ENCODE data around the gene ATG7. TPM values are rescaled to one million over a fixed set of nuclear protein-coding genes. Genes with fewer than 3 reads are reported as not detected.

Gene ATG7
- total RNA-seq, 1 experiment from 2014 or later: 29.3 TPM

DNA sequence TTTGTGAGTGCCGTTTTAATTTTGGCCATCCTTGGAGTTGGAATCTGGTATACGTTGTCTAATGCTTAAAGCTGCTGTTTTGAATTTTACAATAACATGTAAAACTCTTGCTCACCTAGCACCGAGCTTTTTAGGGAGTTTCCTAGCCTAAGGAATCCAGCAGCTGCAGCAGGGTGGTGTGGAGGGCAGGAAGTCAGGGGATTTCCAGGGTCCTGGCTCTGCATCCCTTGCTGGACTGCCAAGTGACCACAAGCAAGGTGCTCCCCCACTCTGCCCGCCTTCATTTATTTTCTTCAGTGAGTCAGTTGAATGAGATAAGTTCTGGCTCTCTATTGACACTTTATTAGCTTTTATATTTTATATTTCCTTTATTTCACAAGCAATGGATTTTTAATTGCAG lies 113.7 kb downstream of the ATG7 start:
- Histone ChIP-seq H3K27ac (ENCODE audit: low read depth, low read length) (no peak overlapping the region), H3K9me3 (ENCODE audit: control insufficient read depth in 1 of 2, insufficient read depth in 1 of 2, low read depth in 1 of 2, low read length in 2 of 2) (no peaks in the 10 kb centered on the region), H3K4me1 (ENCODE audit: control insufficient read depth in 1 of 2, insufficient read depth in 2 of 2, low read length in 2 of 2) (no peaks in the 10 kb centered on the region), H3K9me2 (ENCODE audit: insufficient read depth) (no peaks in the 10 kb centered on the region), H3K9ac (ENCODE audit: low read length) (no peak overlapping the region), H2AFZ (ENCODE audit: low read depth, low read length, poor library complexity, severe bottlenecking) (no peak overlapping the region), H3K36me3 (ENCODE audit: control insufficient read depth in 1 of 2, insufficient read depth in 2 of 2, low read length in 2 of 2) (no peaks in the 10 kb centered on the region), H3K4me3 (replicated peaks in 1 of 2; ENCODE audit: low read depth in 1 of 2, low read length in 2 of 2) (no peak overlapping the region), H4K20me1 (ENCODE audit: insufficient read depth) (no peaks in the 10 kb centered on the region), H3K79me2 (ENCODE audit: insufficient read depth, low read length) (no peaks in the 10 kb centered on the region), H3K27me3 (ENCODE audit: insufficient read depth, low read length) (no peaks in the 10 kb centered on the region), H3K4me2 (ENCODE audit: low read length) (no peak overlapping the region)
- CTCF ChIA-PET: no interaction called here
- no peak for DNase-seq (ENCODE audit: low read depth, low spot score)
- ATAC-seq: no peak
- intact Hi-C loops (cut with micrococcal nuclease): no loop called here
- BruUV-seq (replicated peaks): no TSS peak
- POLR2A ChIA-PET: no interaction called here
- RAD21 ChIA-PET (ENCODE audit: low non-redundant PET in 1 of 2, low total read pairs in 2 of 2, uncharacterized antibody in 2 of 2, unreplicated experiment in 2 of 2): no interaction called here
- TF ChIP-seq SP1 (IDR thresholded peaks at IDR 0.05; ENCODE audit: low read depth) (no peak), CEBPB (IDR thresholded peaks at IDR 0.05; ENCODE audit: low read depth) (no peak), TCF7L2 (IDR thresholded peaks at IDR 0.05; ENCODE audit: borderline replicate concordance, extremely low read depth, insufficient read depth, insufficient read length) (no peak), ZNF274 (IDR thresholded peaks at IDR 0.05; ENCODE audit: low read depth, low read length) (no peak), JUND (IDR thresholded peaks at IDR 0.05) (no peak), YY1 (IDR thresholded peaks at IDR 0.05; ENCODE audit: extremely low read depth, insufficient replicate concordance, low read depth, low read length) (no peak), RAD21 (IDR thresholded peaks at IDR 0.05; ENCODE audit: low read depth) (no peak), CBX3 (IDR thresholded peaks at IDR 0.05; ENCODE audit: low read depth) (no peak), ELF1 (IDR thresholded peaks at IDR 0.05; ENCODE audit: borderline replicate concordance, low read depth) (no peak), EZH2 (IDR thresholded peaks at IDR 0.05) (no peak), ZBTB33 (IDR thresholded peaks at IDR 0.05; ENCODE audit: extremely low read depth, insufficient replicate concordance, low read length) (no peak), POLR2A (IDR thresholded peaks at IDR 0.05; ENCODE audit: borderline replicate concordance, extremely low read depth, insufficient read depth, insufficient read length) (no peak), SIN3A (IDR thresholded peaks at IDR 0.05; ENCODE audit: low read depth) (no peak), ZFX (IDR thresholded peaks at IDR 0.05) (no peak), FOSL1 (IDR thresholded peaks at IDR 0.05; ENCODE audit: low read depth) (no peak)
- TF ChIP-seq, protein P1, sequence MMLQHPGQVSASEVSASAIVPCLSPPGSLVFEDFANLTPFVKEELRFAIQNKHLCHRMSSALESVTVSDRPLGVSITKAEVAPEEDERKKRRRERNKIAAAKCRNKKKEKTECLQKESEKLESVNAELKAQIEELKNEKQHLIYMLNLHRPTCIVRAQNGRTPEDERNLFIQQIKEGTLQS (IDR thresholded peaks at IDR 0.05): no peak
- TF ChIP-seq, protein P2, sequence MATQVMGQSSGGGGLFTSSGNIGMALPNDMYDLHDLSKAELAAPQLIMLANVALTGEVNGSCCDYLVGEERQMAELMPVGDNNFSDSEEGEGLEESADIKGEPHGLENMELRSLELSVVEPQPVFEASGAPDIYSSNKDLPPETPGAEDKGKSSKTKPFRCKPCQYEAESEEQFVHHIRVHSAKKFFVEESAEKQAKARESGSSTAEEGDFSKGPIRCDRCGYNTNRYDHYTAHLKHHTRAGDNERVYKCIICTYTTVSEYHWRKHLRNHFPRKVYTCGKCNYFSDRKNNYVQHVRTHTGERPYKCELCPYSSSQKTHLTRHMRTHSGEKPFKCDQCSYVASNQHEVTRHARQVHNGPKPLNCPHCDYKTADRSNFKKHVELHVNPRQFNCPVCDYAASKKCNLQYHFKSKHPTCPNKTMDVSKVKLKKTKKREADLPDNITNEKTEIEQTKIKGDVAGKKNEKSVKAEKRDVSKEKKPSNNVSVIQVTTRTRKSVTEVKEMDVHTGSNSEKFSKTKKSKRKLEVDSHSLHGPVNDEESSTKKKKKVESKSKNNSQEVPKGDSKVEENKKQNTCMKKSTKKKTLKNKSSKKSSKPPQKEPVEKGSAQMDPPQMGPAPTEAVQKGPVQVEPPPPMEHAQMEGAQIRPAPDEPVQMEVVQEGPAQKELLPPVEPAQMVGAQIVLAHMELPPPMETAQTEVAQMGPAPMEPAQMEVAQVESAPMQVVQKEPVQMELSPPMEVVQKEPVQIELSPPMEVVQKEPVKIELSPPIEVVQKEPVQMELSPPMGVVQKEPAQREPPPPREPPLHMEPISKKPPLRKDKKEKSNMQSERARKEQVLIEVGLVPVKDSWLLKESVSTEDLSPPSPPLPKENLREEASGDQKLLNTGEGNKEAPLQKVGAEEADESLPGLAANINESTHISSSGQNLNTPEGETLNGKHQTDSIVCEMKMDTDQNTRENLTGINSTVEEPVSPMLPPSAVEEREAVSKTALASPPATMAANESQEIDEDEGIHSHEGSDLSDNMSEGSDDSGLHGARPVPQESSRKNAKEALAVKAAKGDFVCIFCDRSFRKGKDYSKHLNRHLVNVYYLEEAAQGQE (IDR thresholded peaks at IDR 0.05; ENCODE audit: low read depth): no peak

Data from HCT116 (cell line).